Anterior cingulate cortex (tissue), 58 donors: ENCODE results near the gene POLE.

Experiments used
- DNase-seq, 58 donors: peaks; one replicate each; lab custom pipeline; 2025; lab: John Stamatoyannopoulos, UW

Gene POLE

DNA sequence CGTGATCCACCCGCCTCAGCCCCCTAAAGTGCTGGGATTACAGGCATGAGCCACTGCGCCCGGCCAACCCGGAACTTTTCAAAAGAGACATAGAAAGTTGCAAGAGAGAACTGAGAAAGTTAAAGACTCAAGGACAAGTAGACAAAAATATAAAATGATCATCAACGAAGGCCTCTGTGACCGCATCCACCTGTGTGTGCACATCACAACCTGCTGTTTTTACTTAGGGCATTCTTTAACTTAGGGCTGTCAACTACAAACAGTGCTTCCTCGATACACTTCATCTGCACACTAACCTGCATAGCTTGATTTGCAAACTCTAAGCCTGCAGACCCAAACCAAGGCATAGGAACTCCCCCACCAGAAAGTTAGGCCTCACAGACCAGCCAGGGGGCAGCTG, 53.7 kb downstream of the POLE start:
- no peak for DNase-seq

GRCh38 chr12:132632521-132633228, 54.5 kb downstream of the POLE start:
- DNase-seq, result no peak

DNA sequence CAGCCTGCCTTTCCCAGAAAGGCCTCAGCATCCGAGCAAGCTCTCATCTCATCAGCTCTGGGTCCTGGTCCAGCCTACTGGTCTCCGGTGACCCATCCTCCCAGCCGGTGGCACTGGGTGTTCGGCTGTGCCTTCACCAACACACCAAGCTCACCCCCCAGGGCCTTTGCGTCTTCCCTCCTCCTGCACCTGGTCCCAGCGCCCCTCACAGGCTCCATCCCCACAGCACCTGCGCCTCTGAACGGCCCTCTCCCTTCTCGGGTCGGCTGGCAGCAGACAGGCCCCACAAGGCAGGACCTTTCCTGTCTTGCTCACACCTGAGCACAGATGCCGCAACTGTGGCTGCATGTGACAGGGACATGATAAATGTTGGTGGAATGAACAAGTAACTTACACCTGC, 55.5 kb downstream of the POLE start:
- DNase-seq, result no peak

DNA sequence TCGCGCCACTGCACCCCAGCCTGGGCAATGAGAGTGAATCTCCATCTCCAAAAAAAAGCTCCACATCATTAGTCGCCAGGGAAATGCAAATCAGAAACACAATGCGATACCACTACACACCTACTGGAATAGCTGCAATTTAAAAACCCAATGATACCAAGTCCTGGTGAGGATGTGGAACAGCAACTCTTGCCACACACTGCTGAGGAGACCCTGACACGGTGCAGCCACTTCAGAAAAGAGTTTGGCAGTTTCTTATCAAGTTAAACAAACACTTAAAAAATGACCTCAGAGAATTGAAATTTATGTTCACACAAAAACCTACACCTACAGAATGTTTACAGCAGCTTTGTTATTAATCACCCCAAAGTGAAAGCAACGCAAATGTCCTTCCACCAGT, 56.5 kb downstream of the POLE start:
- DNase-seq, result no peak

GRCh38 chr12:132629330-132629729, 57.8 kb downstream of the POLE start:
- no peak for DNase-seq

GRCh38 chr12:132625731-132626430, 61.3 kb downstream of the POLE start:
- DNase-seq, result no peak

DNA sequence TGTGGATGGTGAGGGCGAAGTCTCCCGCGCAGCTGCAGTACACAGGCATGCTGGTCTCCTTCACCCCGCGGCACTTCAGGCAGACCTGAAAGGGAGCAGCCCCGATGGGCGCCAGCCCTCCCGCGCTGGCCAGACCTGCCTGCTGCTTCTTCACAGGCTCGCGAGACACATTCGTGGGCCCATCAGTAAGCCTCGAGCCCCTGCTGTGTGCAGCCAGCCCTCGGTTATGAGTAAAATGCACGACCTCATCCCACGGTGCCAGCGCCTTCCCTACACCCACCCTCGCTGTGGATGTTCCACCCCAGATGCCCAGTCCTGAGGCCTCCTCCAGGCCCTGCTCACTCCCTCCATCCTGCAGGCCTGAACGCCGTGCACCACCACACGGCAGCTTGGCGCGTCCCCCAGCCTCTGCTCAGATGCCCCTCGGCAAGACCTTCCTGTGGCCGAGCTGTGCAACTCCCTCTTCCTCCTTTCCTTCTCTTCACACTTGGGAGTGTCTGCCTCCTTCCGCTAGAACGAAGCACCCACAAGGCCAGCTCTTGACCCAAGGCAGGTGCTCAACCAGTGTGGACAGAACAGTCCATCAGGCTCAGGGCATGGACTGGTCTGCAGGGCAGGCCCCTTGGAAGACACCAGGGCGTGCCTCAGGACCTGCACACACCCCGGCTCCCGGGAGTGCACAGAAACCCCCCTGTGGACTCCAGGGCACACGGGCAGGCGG, 62.1 kb downstream of the POLE start:
- DNase-seq, result no peak

DNA sequence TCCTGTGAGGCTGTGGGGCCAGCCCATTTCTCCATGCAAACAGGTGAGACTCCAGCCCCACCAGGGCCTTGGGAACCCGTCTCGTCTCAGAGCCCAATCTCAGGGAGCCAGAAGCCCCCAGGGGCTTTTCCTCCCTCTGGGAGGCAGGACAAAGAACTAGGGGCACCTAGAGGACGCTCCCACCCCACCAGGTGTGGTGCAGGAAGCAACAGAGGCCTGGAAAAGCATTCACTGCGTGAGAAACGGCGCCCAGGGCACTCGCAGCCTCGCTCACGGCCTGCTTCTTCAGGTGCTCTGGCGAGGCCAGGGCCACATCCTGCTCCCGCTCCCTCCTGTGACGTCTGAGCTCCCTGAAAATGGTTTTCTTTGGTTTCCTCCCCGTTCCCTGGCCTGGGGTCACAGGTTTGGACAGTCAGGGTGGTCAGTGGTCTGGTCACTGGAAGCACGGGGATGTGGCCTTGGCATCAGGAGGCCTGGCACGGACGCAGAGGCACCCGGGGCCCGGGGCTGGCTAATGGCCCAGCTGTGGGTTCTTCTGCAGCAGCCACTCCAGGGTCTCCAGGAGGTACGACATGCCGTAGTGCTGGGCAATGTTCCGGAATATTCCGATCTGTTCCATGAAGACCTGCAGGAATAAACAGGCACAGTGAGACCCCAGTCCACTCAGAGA, 62.8 kb downstream of the POLE start:
- DNase-seq, result no peak

DNA sequence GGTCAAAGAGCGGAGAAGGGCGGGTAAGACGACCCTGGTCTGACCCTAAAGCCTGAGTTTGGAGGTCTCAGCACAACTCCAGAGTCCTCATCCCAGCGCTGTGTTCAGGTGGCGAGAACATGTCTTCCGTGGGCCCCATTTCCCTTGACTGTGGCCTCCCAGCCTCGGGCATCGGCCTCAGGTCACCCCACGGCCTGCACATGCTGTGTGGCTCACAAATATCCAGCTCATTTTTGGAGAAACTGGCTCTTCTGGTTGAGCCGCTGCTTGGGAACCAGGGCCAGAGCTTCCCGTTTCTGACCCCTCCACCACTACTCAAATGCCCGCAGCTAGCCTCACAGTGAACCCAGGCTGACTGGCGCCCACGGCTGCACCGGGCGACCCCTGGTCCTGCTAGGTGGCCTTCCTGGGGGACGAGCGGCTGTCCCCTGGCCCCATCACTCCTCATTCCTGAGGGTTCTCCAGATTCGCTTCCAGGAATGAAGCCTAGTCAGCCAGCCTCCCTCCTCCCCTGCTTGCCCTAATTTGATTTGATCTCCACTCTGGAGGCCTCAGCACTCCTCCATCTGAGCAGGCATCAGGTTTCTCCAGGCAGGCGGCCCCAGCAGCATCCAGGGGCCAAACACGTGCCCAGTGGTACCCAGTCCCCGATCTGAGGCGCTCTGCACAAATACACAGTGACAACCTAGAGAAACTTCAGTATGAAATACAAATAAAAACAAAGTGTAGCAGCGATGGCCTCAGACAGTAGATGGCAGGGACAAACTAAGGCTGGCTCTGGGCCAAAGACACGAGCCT, 63.9 kb downstream of the POLE start:
- DNase-seq, result no peak

DNA sequence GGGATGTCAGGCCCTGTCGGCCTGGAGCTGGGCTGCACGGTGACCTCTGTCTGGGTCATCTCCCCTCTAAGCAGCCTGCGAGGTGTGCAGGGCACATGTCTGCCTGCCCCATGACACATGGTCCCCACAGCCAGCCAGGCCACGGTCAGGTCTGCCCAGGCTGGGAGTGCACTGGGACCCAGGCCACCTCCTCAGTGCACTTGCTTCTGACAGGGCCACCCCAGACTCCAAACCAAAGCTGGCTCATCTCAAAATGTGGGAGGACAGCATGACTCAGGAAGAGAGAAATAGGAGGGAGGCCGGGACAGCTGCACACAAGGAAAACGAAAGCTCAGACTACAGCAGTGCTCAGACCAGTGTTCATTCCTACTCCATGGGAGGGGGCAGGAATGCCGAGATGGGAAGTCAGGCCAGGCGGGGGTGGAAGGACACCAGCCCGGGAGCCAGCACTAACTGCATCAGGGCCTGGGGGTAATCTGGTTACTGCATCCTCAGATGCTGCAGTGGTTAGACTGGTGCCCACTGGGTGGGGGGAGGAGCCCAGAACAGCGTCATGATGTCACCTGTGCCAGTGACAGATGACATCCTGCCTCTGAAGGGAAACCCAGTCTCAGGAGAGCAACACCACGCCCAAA, 64.6 kb downstream of the POLE start:
- DNase-seq, result peak in 14 of 58 donors; percentile 11 to 60 (median 28)

DNA sequence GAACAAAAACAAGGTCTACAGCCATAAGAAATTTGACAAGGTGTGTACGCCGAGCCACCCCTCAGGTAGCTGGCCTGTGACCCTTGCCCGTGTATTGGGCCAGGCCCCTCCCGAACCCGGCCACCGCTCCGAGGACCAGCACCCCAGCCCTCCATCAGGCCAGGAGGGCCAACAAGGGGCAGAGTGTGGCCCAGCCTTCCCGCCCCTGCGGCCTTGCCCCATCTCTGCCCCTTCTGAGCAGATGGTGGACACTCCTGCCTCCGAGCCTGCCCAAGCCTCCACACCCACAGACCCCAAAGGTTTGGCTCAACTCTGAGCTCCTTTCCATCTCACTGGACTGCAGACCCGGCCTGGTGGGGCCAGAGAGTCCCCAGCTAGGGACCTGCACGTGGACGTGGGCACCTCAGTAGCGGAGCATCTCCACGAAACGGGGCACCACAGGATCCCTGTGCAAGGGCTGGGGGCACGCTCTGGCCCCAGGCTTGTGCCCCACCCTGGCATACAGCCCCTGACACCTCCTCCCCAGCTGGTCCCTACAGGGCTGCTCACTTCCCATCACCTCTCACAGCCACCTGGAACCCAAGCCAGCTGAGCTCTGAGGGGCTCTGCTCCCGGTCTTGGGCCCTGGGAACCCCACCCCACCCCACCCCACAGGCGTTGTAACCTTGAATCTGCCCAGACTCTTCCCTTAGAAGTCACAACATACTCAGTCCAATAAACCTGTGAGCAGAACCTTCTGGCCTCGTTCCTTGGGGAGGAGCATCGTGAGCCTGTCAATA, 65.3 kb downstream of the POLE start:
- DNase-seq, result no peak

DNA sequence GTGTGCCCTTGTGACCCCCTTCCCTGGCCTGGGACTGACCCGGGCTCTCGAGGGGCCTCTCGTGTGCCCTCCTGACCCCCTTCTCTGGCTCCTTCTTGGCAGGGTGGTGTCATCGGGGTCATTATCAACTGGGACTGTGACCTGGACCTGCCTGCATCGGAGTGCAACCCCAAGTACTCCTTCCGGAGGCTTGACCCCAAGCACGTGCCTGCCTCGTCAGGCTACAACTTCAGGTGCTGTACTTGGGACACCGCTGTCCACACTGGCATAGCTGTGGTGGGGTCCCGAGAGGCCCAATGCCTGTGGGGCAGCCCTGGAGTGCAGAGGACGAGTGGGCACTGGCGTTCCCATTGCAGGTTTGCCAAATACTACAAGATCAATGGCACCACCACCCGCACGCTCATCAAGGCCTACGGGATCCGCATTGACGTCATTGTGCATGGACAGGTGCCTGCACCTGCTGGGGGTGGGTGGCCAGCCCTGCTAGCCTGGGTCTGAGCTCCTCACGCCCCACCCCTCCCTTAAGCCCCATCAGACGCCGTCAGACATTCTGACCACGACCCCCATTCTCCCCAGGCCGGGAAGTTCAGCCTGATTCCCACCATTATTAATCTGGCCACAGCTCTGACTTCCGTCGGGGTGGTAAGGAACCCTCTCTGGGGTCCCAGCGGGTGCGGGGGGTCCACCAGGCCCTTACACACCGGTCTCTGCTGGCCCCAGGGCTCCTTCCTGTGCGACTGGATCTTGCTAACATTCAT, 66.1 kb downstream of the POLE start:
- DNase-seq, result no peak

DNA sequence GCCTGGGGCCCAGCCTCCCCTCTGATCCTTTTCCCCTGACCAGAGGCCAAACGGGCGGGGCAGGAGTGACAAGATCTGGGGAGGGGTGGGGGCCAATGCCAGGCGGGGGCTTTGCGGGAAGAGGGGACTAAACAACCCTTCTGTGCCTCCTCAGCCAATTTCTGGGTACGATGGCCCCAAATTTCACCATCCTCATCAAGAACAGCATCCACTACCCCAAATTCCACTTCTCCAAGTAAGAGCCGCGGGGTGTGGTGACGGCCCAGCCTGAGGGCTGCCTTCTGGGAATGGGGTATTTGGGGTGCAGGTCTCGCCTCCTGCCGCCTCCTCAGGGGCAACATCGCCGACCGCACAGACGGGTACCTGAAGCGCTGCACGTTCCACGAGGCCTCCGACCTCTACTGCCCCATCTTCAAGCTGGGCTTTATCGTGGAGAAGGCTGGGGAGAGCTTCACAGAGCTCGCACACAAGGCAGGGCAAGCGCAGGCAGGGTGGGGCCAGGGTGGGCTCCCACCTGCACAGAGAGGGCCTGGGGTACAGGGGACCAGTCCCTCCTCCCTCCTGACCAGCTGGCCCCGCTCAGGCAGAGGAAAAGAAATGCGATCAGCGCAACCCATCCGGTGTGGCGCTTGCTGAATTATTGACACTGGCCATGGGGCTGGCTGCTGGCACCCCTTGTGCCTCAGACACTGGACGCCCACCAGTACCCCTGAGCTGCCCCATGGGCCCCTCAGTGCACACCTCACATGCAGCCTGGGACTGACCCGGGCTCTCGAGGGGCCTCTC, 66.8 kb downstream of the POLE start:
- no peak for DNase-seq

GRCh38 chr12:132619386-132620112, 67.6 kb downstream of the POLE start:
- DNase-seq, result no peak

DNA sequence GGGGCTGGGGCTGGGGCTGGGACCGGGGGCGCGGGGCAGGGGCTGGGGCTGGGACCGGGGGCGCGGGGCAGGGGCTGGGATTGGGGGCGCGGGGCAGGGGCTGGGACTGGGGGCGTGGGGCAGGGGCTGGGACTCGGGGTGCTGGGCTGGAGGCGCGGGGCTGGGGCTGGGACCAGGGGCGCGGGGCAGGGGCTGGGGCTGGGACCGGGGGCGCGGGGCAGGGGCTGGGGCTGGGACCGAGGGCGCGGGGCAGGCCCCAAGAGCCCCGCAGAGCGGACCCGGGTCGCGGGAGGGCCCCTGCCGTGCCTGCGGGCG, 68.1 kb downstream of the POLE start:
- DNase-seq, result no peak

DNA sequence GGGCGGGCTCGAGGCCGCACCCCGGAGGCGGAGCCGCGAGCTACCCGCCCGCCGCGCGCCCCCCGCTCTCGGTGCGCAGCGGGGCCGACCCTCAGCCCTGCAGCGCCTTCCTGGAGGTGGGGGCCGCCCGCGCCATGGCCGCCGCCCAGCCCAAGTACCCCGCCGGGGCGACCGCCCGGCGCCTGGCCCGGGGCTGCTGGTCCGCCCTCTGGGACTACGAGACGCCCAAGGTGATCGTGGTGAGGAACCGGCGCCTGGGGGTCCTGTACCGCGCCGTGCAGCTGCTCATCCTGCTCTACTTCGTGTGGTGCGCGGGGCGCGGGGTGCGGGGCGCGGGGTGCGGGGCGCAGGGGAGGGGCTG, 68.5 kb downstream of the POLE start, which contains the start of gene P2RX2:
P2RX2 (plus strand) TSS at position 94 of the 361 bp plus-strand sequence; CDS start at position 135, 41 bp downstream.
- DNase-seq, result no peak
